Kidney (tissue), 14 donors: Measurements from ENCODE around the gene TJP1. TPM values are rescaled to one million over a fixed set of nuclear protein-coding genes. Genes with fewer than 3 reads are reported as not detected.

Source experiments
- DNase-seq, 5 donors: peaks; one replicate each; pipeline ENCODE4 v3.0.0-alpha.2; 2013 to 2020
- FAIRE-seq: peaks from 2 replicates; lab custom pipeline; 2012; peaks lifted over from hg19 to GRCh38; lab: Jason Lieb, UNC
- H3K27ac ChIP-seq, 2 donors: one replicate each; pipeline ENCODE4 v1.7.0; 2013; ENCODE audit warnings: low read depth in 2 of 2, low read length in 2 of 2, inconsistent platforms in 1 of 2
- H3K27me3 ChIP-seq: one replicate; pipeline ENCODE4 v1.7.1; 2013; ENCODE audit warnings: low read length, inconsistent platforms; ENCODE audit not compliant: control insufficient read depth, insufficient read depth
- H3K36me3 ChIP-seq, 3 donors: one replicate each; pipeline versions ENCODE4 v1.7.0 to v1.7.1; 2013; ENCODE audit warnings: low read length in 3 of 3, control low read depth in 1 of 3, inconsistent platforms in 1 of 3; ENCODE audit not compliant: insufficient read depth in 3 of 3, control insufficient read depth in 2 of 3
- H3K4me1 ChIP-seq, 3 donors: one replicate each; pipeline versions ENCODE4 v1.7.0 to v1.7.1; 2013; ENCODE audit warnings: low read length in 3 of 3, inconsistent platforms in 1 of 3, low read depth in 1 of 3; ENCODE audit not compliant: control insufficient read depth in 2 of 3, insufficient read depth in 2 of 3
- H3K4me3 ChIP-seq, 3 donors: one replicate each; pipeline versions ENCODE4 v1.7.0 to v1.8.1; 2013; ENCODE audit warnings: low read length in 3 of 3, control low read depth in 1 of 3, inconsistent platforms in 1 of 3
- H3K9ac ChIP-seq, 3 donors: one replicate each; pipeline versions ENCODE4 v1.7.0 to v1.7.1; 2013; ENCODE audit warnings: low read length in 3 of 3, control low read depth in 1 of 3, inconsistent platforms in 1 of 3
- H3K9me3 ChIP-seq, 3 donors: one replicate each; pipeline versions ENCODE4 v1.7.0 to v1.7.1; 2013; ENCODE audit warnings: low read length in 3 of 3, control low read depth in 1 of 3, inconsistent platforms in 1 of 3; ENCODE audit not compliant: control insufficient read depth in 2 of 3, insufficient read depth in 1 of 3
- CTCF ChIP-seq: IDR thresholded peaks from 3 replicates; pipeline ENCODE4 v1.5.1; 2012; ENCODE audit warnings: mild to moderate bottlenecking, moderate library complexity, borderline replicate concordance; ENCODE audit not compliant: insufficient read depth; ENCODE audit errors: extremely low read depth
- intact Hi-C: fragments of 100-400 bp; cut with DNase I; formaldehyde crosslinking; loops from one replicate; pipeline ENCODE4 v1.11.1; 2022
- polyA plus RNA-seq: library from polyadenylated mRNA; stranded (reverse); fragments of 350-450 nt; fragmentation: Illumina TruSeq; extraction: RNeasy Lipid Tissue Mini Kit (QIAGEN cat#74804); gene quantifications from one replicate; pipeline ENCODE4 v1.2.3, GENCODE V29; 2014; ENCODE audit warnings: low read depth, low replicate concordance; ENCODE audit not compliant: insufficient read depth
- total RNA-seq: library from RNA; stranded (reverse); fragmentation: NEBNext Ultra II Directional; extraction: Animal tissue kit (Norgen Biotek cat#: 25700); gene quantifications from one replicate; pipeline ENCODE4 v1.2.1, GENCODE V29; 2021
- donor health status: control.
- donor health status: control.
- donor health status: control.
- donor health status: control.
- donor health status: control.
- donor health status: DM: yes; HTN: yes; CAD: no.
- donor health status: Normal renal cell carcinoma (clear cell type).

Gene TJP1
- total and polyA plus RNA-seq, 2 donors from 2014 or later = 17.7 to 121 TPM

- no peak for TF ChIP-seq CTCF
- H3K4me1 ChIP-seq = peaks cover 4% of the 10 kb centered on the region in 3 donors
- intact Hi-C loops = no loop called here
- DNase-seq (no peak), FAIRE-seq (no peak)
- no peaks in the 10 kb centered on the region for H3K27me3 ChIP-seq
- no peaks in the 10 kb centered on the region for H3K9me3 ChIP-seq
- H3K27ac ChIP-seq = no peak overlapping the region
- H3K9ac ChIP-seq = no peak overlapping the region
- no peaks in the 10 kb centered on the region for H3K36me3 ChIP-seq
- H3K4me3 ChIP-seq = no peak overlapping the region
These were observed 41.2 kb upstream of the TJP1 start for GRCh38 chr15:29863438-29863837.

- H3K9ac ChIP-seq = no peak overlapping the region
- H3K4me1 ChIP-seq = peaks cover 4% of the 10 kb centered on the region in 3 donors
- no peaks in the 10 kb centered on the region for H3K36me3 ChIP-seq
- H3K4me3 ChIP-seq = no peak overlapping the region
- intact Hi-C loops = no loop called here
- H3K27ac ChIP-seq = no peak overlapping the region
- H3K9me3 ChIP-seq = no peaks in the 10 kb centered on the region
- TF ChIP-seq CTCF = no peak
- H3K27me3 ChIP-seq = no peaks in the 10 kb centered on the region
- no peak for DNase-seq
- FAIRE-seq = no peak
These were observed 40.0 kb upstream of the TJP1 start for GRCh38 chr15:29862271-29862670.

- Histone ChIP-seq H3K9ac (no peak overlapping the region), H3K9me3 (no peaks in the 10 kb centered on the region), H3K36me3 (no peaks in the 10 kb centered on the region), H3K27me3 (no peaks in the 10 kb centered on the region), H3K27ac (no peak overlapping the region), H3K4me1 (peaks cover 0 to 4% (median 2%) of the 10 kb centered on the region in 3 donors), H3K4me3 (no peak overlapping the region)
- no peak for TF ChIP-seq CTCF
- DNase-seq (no peak), FAIRE-seq (no peak)
- intact Hi-C loops = no loop called here
These were observed 38.6 kb upstream of the TJP1 start for GRCh38 chr15:29860872-29861271.

GRCh38 chr15:29859973-29860715 lies 37.9 kb upstream of the TJP1 start:
- no peak overlapping the region for H3K27ac ChIP-seq

More at GRCh38 chr15:29859973-29860715, 37.9 kb upstream of the TJP1 start:
- Histone ChIP-seq H3K27me3 (no peaks in the 10 kb centered on the region), H3K4me3 (no peak overlapping the region), H3K9ac (no peak overlapping the region), H3K9me3 (no peaks in the 10 kb centered on the region), H3K36me3 (no peaks in the 10 kb centered on the region), H3K4me1 (peaks cover 0 to 4% (median 2%) of the 10 kb centered on the region in 3 donors)
- intact Hi-C loops = no loop called here
- FAIRE-seq = no peak
- no peak for DNase-seq
- TF ChIP-seq CTCF = no peak
